Activated CD4-positive, alpha-beta T cell treated with anti-CD3 and anti-CD28 coated beads for 36 hours (primary cell): ENCODE measurements around the gene GPR152. TPM values are rescaled to one million over a fixed set of nuclear protein-coding genes. Genes with fewer than 3 reads are reported as not detected.
A peak's percentile ranks its signal among the peaks of the same experiment; 100 is the strongest.
"Not testable (repeated sequence)": the region's sequence is repeated elsewhere in the genome, so short reads cannot be mapped to it uniquely, and the experiment has no call there.

Experiments used
- ATAC-seq: fragments of 200-7000 bp; cut with Tn5 transposase; one replicate; pipeline ENCODE4 v1.10.0; 2021; ENCODE audit warnings: mild to moderate bottlenecking, moderate library complexity
- CTCF ChIA-PET: fragments of 350-600 bp; sonication (Branson Sonifier 250); formaldehyde crosslinking; loops from one replicate; lab custom pipeline; 2021; ENCODE audit warnings: antibody characterized with exemption; lab: Charles Lee
- POLR2A ChIA-PET: fragments of 350-600 bp; sonication (Branson Sonifier 250); formaldehyde crosslinking; loops from one replicate; lab custom pipeline; 2021; ENCODE audit warnings: antibody characterized with exemption, inconsistent platforms; lab: Charles Lee
- DNase-seq: peaks from one replicate; pipeline ENCODE4 v3.0.0-alpha.2; 2020
- H3K27ac Mint-ChIP-seq: one replicate; pipeline ENCODE4 v1.8.0; 2021; ENCODE audit warnings: mixed read lengths
- H3K27me3 Mint-ChIP-seq: one replicate; pipeline ENCODE4 v1.8.0; 2021; ENCODE audit warnings: mixed read lengths
- H3K36me3 Mint-ChIP-seq: one replicate; pipeline ENCODE4 v1.8.0; 2021; ENCODE audit warnings: low read depth, mixed read lengths
- H3K4me1 Mint-ChIP-seq: one replicate; pipeline ENCODE4 v1.8.0; 2021; ENCODE audit warnings: mixed read lengths
- H3K4me3 Mint-ChIP-seq: one replicate; pipeline ENCODE4 v1.8.0; 2021; ENCODE audit warnings: mild to moderate bottlenecking, moderate library complexity, mixed read lengths
- H3K9me3 Mint-ChIP-seq: one replicate; pipeline ENCODE4 v1.8.0; 2021; ENCODE audit warnings: low read depth, mixed read lengths
- intact Hi-C, 2 experiments: fragments of 100-400 bp; cut with DNase I in 1 of 2; cut with micrococcal nuclease in 1 of 2; formaldehyde crosslinking; loops; one replicate each; pipeline versions ENCODE4 v1.14.2 to v1.15.1; 2022 to 2024; cut with DNase I, micrococcal nuclease
- total RNA-seq, 2 experiments: library from RNA; stranded (reverse); gene quantifications; one replicate each; pipeline ENCODE4 v1.2.3, GENCODE V29; 2021

The GPR152 gene
- total RNA-seq, 2 experiments from 2014 or later: not detected

DNA sequence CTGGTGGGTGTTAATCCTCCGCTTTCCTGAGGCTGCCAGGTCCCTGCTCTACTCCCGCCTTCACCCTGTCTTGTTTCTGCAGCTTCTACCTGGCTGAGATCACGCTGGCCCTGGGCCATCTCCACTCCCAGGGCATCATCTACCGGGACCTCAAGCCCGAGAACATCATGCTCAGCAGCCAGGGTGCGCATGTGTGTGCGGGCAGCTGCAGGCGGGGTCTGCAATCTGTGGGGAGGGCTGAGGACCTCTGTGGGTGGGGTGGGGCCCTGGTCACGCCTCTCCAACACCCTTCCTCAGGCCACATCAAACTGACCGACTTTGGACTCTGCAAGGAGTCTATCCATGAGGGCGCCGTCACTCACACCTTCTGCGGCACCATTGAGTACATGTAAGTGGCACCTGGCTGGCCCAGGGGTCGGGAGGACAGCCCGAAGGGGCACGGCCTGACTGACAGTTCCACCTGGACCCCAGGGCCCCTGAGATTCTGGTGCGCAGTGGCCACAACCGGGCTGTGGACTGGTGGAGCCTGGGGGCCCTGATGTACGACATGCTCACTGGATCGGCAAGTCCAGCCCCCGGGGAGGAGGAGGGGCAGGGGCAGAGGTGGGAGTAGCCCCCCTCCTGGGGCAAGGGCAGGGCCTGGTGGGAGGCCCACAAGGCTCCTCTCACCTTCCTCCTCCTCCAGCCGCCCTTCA, 19.7 kb downstream of the GPR152 start:
- ChIA-PET CTCF (interaction anchor here (0.5 to 1.4 kb wide), 2 partner anchors 9 to 25 kb away, joined by 3 to 4 read pairs; no protein-coding TSS in a partner anchor), POLR2A (no interaction called here)
- DNase-seq: peak; percentile 17
- Mint-ChIP-seq H3K4me1 (peaks cover 49% of the 10 kb centered on the region), H3K4me3 (no peak overlapping the region), H3K27me3 (no peaks in the 10 kb centered on the region), H3K36me3 (peaks cover 55% of the 10 kb centered on the region), H3K27ac (peak overlapping the region; percentile 55), H3K9me3 (no peaks in the 10 kb centered on the region)
- ATAC-seq: no peak
- intact Hi-C loops: no loop called here

DNA sequence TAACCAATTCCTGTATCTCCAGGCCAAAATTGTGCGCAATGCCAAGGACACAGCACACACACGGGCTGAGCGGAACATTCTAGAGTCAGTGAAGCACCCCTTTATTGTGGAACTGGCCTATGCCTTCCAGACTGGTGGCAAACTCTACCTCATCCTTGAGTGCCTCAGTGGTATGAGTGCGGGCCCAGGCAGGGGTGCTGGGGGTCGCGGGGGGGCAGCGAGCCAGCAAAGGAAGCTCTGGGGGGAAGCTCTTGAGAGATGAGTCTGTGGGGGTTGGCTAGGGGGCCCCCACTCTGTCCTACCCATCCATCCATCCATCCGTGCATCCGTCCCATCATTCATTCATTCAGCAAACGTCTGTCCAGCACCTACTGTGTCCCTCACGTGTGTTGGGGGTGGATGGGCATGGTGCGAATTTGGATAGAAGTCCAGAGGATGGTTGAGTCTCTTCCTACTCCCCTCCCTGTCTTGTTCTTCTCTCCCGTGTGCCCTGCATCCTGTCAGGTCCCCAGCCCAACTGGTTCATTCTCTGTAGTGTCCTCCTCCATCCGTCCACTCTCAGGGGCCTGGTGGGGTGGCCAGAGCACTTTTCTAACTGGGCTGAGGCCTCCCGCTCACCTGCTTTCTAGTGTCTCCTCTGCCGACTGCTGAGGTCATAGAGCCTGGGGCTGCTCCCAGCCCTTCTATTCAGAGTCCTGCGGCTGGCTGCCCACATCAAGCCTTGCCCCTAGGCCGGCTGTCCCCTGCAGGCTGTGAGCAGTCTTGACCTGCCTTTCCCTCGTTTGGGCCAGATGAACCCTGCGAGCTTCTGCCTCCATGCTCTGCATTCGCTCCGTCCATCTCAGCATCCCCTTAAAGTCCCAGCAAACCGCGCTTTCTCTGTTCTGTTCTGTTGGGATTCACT, 20.9 kb downstream of the GPR152 start:
- DNase-seq: no peak
- peaks cover 45% of the 10 kb centered on the region for H3K36me3 Mint-ChIP-seq
- H3K4me3 Mint-ChIP-seq: no peak overlapping the region
- H3K27ac Mint-ChIP-seq: peak overlapping the region; percentile 53
- ATAC-seq: no peak
- H3K4me1 Mint-ChIP-seq: peaks cover 57% of the 10 kb centered on the region
- H3K9me3 Mint-ChIP-seq: no peaks in the 10 kb centered on the region
- intact Hi-C loops: no loop called here
- POLR2A ChIA-PET: no interaction called here
- no peaks in the 10 kb centered on the region for H3K27me3 Mint-ChIP-seq
- CTCF ChIA-PET: interaction anchor here (1.4 kb wide), 1 partner anchor 24 kb away, joined by 4 read pairs; no protein-coding TSS in a partner anchor

DNA sequence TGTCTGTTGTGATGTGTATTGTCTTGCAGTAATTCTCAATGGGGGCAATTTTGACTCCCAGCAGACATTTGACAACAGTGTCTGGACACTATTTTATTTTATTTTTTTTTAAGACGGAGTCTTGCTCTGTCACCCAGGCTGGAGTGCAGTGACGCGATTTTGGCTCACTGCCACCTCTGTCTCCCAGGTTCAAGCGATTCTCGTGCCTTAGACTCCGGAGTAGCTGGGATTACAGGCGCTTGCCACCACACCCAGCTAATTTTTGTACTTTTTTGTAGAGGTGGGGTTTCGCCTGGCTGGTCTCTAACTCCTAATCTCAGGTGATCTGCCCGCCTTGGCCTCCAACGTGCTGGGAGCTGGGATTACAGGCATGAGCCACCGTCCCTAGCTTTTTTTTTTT, 22.8 kb downstream of the GPR152 start:
- POLR2A ChIA-PET: no interaction called here
- Mint-ChIP-seq H3K9me3 (no peaks in the 10 kb centered on the region), H3K4me3 (peak overlapping the region; percentile 90), H3K27me3 (no peaks in the 10 kb centered on the region), H3K27ac (no peak overlapping the region), H3K36me3 (peaks cover 34% of the 10 kb centered on the region), H3K4me1 (peaks cover 48% of the 10 kb centered on the region)
- no peak for ATAC-seq
- no peak for DNase-seq
- intact Hi-C loops: loop anchor here (2.0 to 5.0 kb wide), 4 partner anchors 38 to 601 kb away; partner anchors contain the start of genes ANKRD13D (in 1 of the 2), KDM2A (in 1 of the 2), NDUFS8 (in 1 of the 2) and TMEM134 (in 1 of the 2)
- CTCF ChIA-PET: interaction anchor here (0.8 kb wide), 1 partner anchor 9 kb away, joined by 5 read pairs; no protein-coding TSS in a partner anchor

DNA sequence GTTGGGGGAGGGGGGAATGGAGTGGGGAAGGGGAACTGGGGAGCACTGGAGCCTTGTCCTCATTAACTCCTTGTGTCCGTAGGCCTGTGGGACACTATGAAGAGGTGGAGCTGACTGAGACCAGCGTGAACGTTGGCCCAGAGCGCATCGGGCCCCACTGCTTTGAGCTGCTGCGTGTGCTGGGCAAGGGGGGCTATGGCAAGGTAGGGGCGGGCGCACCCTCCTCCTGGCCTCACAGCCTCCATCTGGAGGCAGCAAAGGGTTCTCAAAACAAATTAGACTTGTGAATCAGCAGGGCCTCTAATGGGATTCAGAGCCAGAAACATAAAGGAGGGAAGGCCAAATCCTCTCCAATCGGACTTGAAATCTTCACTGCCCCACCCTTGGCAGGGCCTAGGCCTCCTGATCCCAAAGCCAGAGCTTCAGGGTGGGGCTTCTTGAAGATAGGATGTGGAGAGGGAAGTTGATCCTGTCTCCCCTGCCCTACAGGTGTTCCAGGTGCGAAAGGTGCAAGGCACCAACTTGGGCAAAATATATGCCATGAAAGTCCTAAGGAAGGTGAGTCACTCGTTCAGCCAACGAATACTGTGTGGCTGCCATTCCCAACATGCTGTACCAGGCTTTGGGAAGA, 23.4 kb downstream of the GPR152 start:
- H3K4me3 Mint-ChIP-seq: peak overlapping the region; percentile 90
- H3K4me1 Mint-ChIP-seq: peaks cover 45% of the 10 kb centered on the region
- H3K27me3 Mint-ChIP-seq: no peaks in the 10 kb centered on the region
- DNase-seq (peak; percentile 27), ATAC-seq (no peak)
- POLR2A ChIA-PET: interaction anchor here (1.1 to 1.3 kb wide), 2 partner anchors 8 to 22 kb away, joined by 3 read pairs; no protein-coding TSS in a partner anchor
- no peaks in the 10 kb centered on the region for H3K9me3 Mint-ChIP-seq
- peak overlapping the region; percentile 94 for H3K27ac Mint-ChIP-seq
- peaks cover 32% of the 10 kb centered on the region for H3K36me3 Mint-ChIP-seq
- CTCF ChIA-PET: interaction anchor here (0.6 to 2.0 kb wide), 3 partner anchors 10 to 78 kb away, joined by 3 to 7 read pairs (median 5); partner anchors contain the start of gene PPP1CA
- intact Hi-C loops: loop anchor here (2.0 to 5.0 kb wide), 4 partner anchors 38 to 602 kb away; partner anchors contain the start of genes ANKRD13D (in 1 of the 2), KDM2A (in 1 of the 2), NDUFS8 (in 1 of the 2) and TMEM134 (in 1 of the 2)

DNA sequence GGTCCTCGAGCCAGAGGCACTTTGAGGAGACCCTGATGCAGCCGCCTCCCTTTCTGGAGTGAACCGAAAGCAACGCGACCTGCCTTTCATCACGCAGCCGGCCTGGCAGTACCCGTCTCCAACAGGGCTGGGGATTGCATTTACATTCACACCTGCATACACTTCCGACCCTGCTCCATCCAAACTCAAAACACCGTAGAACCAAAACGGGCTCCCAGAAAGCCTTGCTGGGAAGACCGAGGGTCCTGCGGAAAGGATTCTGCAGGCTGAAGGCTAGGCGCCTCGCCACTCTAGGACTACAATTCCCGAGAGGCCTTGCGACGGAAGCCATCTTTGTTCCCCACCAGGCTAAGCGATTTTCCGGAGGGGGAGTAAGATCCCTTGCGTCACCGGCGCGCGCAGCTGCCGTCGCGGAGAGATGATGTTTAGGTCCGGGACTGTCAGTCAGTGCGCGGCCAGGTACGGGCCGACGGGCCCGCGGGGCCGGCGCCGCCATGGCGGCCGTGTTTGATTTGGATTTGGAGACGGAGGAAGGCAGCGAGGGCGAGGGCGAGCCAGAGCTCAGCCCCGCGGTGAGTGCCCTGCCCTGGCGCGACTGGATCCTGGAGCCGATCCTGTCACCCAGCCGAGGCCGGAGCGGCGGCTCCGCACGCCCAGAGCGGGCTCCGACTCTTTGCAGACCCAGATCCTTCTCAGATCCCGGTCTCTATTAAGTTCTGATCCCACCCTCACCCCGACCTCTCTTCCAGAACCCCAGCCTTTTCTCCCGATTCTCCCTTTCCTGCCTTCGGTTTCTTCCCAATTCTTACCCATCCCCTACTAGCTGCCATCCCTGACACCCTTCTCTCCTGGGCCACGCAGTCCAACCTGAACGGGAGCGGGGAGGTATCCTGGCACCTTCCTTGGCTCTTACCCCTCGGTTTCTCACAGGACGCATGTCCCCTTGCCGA, 24.2 kb downstream of the GPR152 start, which contains the start of gene RPS6KB2:
Gene RPS6KB2 (plus strand): TSS at position 443 of the 950 bp plus-strand sequence. CDS start 52 bp downstream, at position 495.
- ChIA-PET CTCF (interaction anchor here (0.9 to 2.0 kb wide), 2 partner anchors 9 to 26 kb away, joined by 3 to 7 read pairs; partner anchors contain the start of genes PPP1CA and PTPRCAP), POLR2A (interaction anchor here (1.1 to 1.3 kb wide), 2 partner anchors 8 to 21 kb away, joined by 3 read pairs; no protein-coding TSS in a partner anchor)
- peak within 1 kb of the TSS; percentile 98 for H3K27ac Mint-ChIP-seq
- DNase-seq: peak; percentile 99
- peak within 1 kb of the TSS; percentile 90 for H3K4me3 Mint-ChIP-seq
- peak; percentile 81 for ATAC-seq
- peaks cover 38% of the 10 kb centered on the region for H3K4me1 Mint-ChIP-seq
- intact Hi-C loops: loop anchor here (1.0 to 5.0 kb wide), 16 partner anchors 8 to 602 kb away; partner anchors contain the start of genes TMEM134 (in 2 of the 2), AIP (in 1 of the 2), ANKRD13D (in 1 of the 2) and CDK2AP2 (in 1 of the 2)
- H3K36me3 Mint-ChIP-seq: peaks cover 28% of the 10 kb centered on the region
- H3K9me3 Mint-ChIP-seq: no peaks in the 10 kb centered on the region
- no peaks in the 10 kb centered on the region for H3K27me3 Mint-ChIP-seq

DNA sequence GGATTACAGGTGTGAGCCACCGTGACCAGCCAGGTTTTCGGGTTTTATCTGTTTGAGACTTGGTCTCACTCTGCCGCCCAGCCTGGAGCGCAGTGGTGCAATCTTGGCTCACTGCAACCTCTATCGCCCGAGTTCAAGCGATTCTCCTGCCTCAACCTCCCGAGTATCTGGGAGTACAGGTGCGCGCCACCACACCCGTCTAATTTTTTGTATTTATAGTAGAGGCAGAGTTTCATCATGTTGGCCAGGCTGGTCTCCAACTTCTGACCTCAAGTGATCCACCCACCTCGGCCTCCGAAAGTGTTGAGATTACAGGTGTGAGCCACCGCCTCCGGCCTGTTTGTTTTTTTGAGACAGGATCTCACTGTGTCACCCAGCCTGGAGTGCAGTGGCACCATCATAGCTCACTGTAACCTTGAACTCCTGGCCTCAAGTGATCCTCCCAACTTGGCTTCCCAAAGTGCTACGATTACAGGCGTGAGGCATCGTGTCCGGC, 25.1 kb downstream of the GPR152 start:
- H3K36me3 Mint-ChIP-seq: peaks cover 21% of the 10 kb centered on the region
- peak overlapping the region; percentile 90 for H3K4me3 Mint-ChIP-seq
- H3K9me3 Mint-ChIP-seq, H3K27me3 Mint-ChIP-seq, POLR2A ChIA-PET: not testable (repeated sequence)
- CTCF ChIA-PET: interaction anchor here (1.0 to 2.0 kb wide), 2 partner anchors 25 to 41 kb away, joined by 3 to 7 read pairs; partner anchors contain the start of gene PPP1CA
- peak overlapping the region; percentile 98 for H3K27ac Mint-ChIP-seq
- H3K4me1 Mint-ChIP-seq: peaks cover 33% of the 10 kb centered on the region
- ATAC-seq (peak; percentile 41), DNase-seq (peak; percentile 60)
- intact Hi-C loops: loop anchor here in 1 of 2 experiments (5.0 kb wide), 1 partner anchor 40 kb away; the partner anchor contains the start of gene TMEM134

DNA sequence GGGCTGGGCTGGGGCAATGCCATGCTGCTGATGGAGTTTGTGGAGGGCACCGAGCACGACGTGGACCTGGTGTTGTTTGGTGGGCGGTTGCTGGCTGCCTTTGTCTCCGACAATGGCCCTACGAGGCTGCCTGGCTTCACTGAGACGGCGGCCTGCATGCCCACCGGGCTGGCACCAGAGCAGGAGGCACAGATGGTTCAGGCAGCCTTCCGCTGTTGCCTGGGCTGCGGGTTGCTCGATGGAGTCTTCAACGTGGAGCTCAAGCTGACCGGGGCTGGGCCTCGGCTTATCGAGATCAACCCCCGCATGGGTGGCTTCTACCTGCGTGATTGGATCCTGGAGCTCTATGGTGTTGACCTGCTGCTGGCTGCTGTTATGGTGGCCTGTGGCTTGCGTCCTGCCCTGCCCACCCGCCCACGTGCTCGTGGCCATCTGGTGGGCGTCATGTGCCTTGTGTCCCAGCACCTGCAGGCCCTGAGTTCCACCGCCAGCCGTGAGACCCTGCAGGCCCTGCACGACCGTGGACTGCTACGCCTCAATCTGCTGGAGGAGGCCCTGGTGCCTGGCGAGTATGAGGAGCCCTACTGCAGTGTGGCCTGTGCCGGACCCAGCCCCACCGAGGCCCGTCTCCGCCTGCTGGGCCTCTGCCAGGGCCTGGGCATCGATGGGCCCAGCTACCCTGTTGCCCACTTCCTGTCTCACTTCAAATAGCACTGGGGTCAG, 28.5 kb downstream of the GPR152 start:
- H3K36me3 Mint-ChIP-seq: peaks cover 2% of the 10 kb centered on the region
- H3K4me3 Mint-ChIP-seq: no peak overlapping the region
- H3K27me3 Mint-ChIP-seq: no peaks in the 10 kb centered on the region
- ChIA-PET POLR2A (no interaction called here), CTCF (interaction anchor here (0.7 to 1.5 kb wide), 3 partner anchors 9 to 72 kb away, joined by 3 to 7 read pairs (median 3); partner anchors contain the start of gene PPP1CA)
- DNase-seq: no peak
- intact Hi-C loops: no loop called here
- H3K4me1 Mint-ChIP-seq: peaks cover 29% of the 10 kb centered on the region
- no peaks in the 10 kb centered on the region for H3K9me3 Mint-ChIP-seq
- ATAC-seq: no peak
- H3K27ac Mint-ChIP-seq: no peak overlapping the region

DNA sequence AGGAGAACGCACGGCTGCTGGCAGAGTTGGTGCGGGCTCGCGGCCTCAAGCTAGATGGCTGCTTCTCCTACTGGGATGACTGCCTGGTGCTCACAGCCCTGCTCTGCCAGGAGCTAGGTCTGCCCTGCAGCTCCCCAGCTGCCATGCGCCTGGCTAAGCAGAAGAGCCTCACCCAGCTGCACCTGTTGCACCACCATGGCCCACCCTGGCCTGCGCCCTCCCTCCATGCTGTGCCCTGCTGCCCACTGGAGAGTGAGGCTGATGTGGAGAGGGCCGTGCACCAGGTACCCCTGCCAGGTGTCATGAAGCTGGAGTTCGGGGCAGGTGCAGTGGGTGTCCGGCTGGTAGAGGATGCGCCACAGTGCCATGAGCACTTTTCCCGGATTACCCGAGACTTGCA, 29.1 kb downstream of the GPR152 start:
- H3K36me3 Mint-ChIP-seq: no peaks in the 10 kb centered on the region
- H3K27me3 Mint-ChIP-seq: no peaks in the 10 kb centered on the region
- CTCF ChIA-PET: interaction anchor here (0.7 to 1.5 kb wide), 3 partner anchors 10 to 71 kb away, joined by 3 to 7 read pairs (median 3); partner anchors contain the start of gene PPP1CA
- H3K27ac Mint-ChIP-seq: no peak overlapping the region
- DNase-seq (no peak), ATAC-seq (no peak)
- no peak overlapping the region for H3K4me3 Mint-ChIP-seq
- H3K9me3 Mint-ChIP-seq: no peaks in the 10 kb centered on the region
- POLR2A ChIA-PET: no interaction called here
- H3K4me1 Mint-ChIP-seq: peaks cover 34% of the 10 kb centered on the region
- intact Hi-C loops: no loop called here

DNA sequence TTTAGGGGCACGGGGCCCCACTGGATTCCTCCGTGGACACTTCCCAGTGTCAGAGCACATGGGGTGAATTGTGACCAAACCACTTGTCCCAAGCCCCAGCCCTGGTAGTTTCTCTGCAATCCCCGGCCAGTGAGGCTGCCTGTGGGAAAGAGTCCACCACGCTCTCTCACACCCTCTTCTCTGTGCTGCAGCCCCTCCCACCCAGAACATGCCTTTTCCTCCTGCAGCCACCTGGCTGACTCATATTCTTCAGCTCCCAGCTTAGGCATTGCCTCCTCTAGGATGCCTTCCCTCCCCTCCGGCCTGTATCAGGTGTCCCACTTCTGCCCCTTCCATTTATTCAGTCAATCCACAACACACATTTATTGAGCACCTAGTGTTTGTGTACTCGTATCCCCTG, 29.6 kb downstream of the GPR152 start:
- H3K9me3 Mint-ChIP-seq: no peaks in the 10 kb centered on the region
- intact Hi-C loops: no loop called here
- H3K4me1 Mint-ChIP-seq: peaks cover 40% of the 10 kb centered on the region
- ATAC-seq (no peak), DNase-seq (no peak)
- ChIA-PET POLR2A (no interaction called here), CTCF (interaction anchor here (0.6 to 1.5 kb wide), 3 partner anchors 9 to 60 kb away, joined by 3 to 7 read pairs (median 3); partner anchors contain the start of gene PPP1CA)
- no peaks in the 10 kb centered on the region for H3K27me3 Mint-ChIP-seq
- H3K27ac Mint-ChIP-seq: peak overlapping the region; percentile 6
- no peaks in the 10 kb centered on the region for H3K36me3 Mint-ChIP-seq
- H3K4me3 Mint-ChIP-seq: no peak overlapping the region
